Muscle layer of colon (tissue), 2 donors: Measurements from ENCODE around the gene TICAM2.
A peak's percentile ranks its signal among the peaks of the same experiment; 100 is the strongest.

Experiments
- H3K27ac ChIP-seq: one replicate; pipeline ENCODE4 v1.7.0; 2013; ENCODE audit warnings: low read depth, mild to moderate bottlenecking, low read length, moderate library complexity
- H3K27me3 ChIP-seq, 2 donors: one replicate each; pipeline ENCODE4 v1.7.0; 2013; ENCODE audit warnings: low read length in 2 of 2, mild to moderate bottlenecking in 2 of 2; ENCODE audit not compliant: insufficient read depth in 2 of 2, control insufficient read depth in 1 of 2
- H3K36me3 ChIP-seq: one replicate; pipeline ENCODE4 v1.7.0; 2013; ENCODE audit warnings: mild to moderate bottlenecking, low read length; ENCODE audit not compliant: insufficient read depth
- H3K4me1 ChIP-seq: one replicate; pipeline ENCODE4 v1.7.0; 2013; ENCODE audit warnings: mild to moderate bottlenecking, low read length; ENCODE audit not compliant: insufficient read depth
- H3K4me3 ChIP-seq, 2 donors: one replicate each; pipeline ENCODE4 v1.7.0; 2013; ENCODE audit warnings: low read length in 2 of 2, low read depth in 1 of 2, mild to moderate bottlenecking in 1 of 2, moderate library complexity in 1 of 2
- H3K9ac ChIP-seq: one replicate; pipeline ENCODE4 v1.7.0; 2013; ENCODE audit warnings: low read length
- H3K9me3 ChIP-seq: one replicate; pipeline ENCODE4 v1.7.0; 2013; ENCODE audit warnings: mild to moderate bottlenecking, low read length
- donor health status: abdominal sarcoma.
- donor health status: Adenocarcinoma of cecum.

TICAM2 gene

DNA sequence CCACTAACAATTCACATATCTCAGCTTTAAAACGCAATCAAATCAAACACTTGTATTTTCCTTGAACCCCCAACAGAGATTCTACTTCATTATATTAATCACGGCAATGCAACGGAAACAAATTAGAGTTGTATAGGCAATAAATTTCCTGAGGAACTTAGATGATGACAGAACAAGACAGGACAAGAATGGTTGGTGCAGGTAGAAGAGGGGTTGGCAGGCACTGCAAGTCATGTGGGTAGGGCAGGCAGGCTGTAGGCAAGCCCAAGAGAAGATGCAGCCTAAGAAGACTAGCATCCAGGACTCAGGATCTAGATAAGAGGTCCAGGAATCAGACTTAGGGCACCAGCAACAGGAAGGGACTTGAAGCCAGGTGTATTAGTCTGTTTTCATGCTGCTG is 41.1 kb downstream of the TICAM2 start:
- no peak overlapping the region for H3K4me3 ChIP-seq
- no peak overlapping the region for H3K27ac ChIP-seq
- H3K27me3 ChIP-seq = no peaks in the 10 kb centered on the region
- no peak overlapping the region for H3K9ac ChIP-seq
- no peaks in the 10 kb centered on the region for H3K4me1 ChIP-seq
- H3K36me3 ChIP-seq = no peaks in the 10 kb centered on the region
- no peaks in the 10 kb centered on the region for H3K9me3 ChIP-seq

DNA sequence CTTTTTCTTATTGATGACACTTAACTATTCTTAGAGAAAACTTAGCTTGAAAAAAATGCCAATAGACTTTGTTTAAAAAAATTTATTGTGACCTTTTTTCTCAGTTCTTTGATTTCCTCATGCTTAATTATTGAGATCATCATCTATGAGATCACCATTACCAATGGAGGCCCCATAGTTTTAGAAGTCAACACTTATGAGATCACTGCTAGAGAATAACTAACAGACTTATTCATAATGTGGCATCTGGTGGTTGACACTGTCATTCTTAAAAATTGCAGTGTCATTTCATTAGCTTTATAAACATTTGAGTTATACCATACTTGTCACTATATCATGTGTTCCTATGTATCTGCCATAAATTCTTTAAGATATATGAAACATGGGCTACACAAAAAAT is 42.8 kb downstream of the TICAM2 start:
- H3K4me1 ChIP-seq = no peaks in the 10 kb centered on the region
- no peak overlapping the region for H3K9ac ChIP-seq
- no peak overlapping the region for H3K4me3 ChIP-seq
- H3K27ac ChIP-seq = no peak overlapping the region
- H3K9me3 ChIP-seq = no peaks in the 10 kb centered on the region
- no peaks in the 10 kb centered on the region for H3K36me3 ChIP-seq
- no peaks in the 10 kb centered on the region for H3K27me3 ChIP-seq

DNA sequence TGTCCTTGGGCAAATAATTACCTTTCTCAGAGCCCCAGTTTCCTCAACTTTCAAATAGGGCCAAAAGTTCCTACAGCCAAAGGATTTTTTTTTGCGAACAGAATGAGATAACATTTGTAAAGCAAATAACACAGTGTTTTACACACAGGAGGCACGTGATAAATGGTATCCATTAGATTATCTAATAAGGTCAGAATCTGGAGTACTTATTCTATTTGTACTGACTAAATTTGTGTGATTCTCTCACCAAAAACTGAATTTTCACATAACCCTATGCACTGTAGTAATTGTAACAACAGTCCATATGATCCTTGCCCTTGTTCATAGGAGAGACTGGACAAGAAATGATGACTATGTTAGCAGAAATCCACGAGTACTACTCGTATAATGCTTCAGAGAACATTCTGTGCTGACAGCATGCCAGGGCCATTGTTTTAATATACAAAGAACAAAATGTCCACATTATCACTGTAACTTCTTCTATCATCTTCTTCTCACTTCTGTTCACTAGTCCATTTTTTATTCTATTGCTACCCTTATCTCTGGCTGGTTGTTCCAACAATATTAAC is 43.8 kb downstream of the TICAM2 start:
- Histone ChIP-seq H3K27ac (no peak overlapping the region), H3K36me3 (no peaks in the 10 kb centered on the region)

DNA sequence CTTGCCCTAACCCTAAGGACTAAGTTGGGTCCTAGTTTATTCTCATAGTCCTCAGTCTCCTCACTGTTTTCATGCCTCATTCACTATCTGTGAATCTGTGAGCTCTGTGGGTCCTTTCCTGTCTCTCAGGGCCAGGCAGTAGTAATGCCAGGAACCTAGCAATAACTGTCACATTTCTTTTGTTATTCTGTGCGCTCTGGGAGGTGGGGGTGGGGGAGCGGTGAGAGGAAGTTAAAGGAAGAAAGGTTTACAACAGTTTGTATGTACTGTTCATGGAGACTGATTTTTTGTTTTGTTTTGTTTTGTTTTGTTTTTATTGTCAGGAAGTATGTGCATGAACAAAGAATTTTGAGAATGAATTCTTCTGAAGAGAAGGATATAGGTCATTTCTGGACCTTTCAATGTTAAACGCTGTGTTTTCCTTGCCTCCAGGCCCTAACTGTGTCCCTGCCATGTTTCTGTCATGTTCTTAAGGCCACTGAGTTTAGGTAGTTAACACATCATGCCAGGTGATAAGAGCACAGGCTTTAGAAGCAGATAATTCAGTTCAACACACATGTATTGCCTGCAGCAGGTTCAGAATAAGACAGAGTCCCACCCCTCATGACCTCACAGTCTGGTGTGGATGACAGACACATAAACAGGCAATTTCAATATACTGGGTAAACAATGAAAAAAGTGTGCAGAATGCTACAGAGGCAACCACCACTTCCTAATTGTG is 44.5 kb downstream of the TICAM2 start:
- Histone ChIP-seq H3K36me3 (no peaks in the 10 kb centered on the region), H3K9me3 (no peaks in the 10 kb centered on the region), H3K27me3 (no peaks in the 10 kb centered on the region), H3K4me3 (no peak overlapping the region), H3K9ac (no peak overlapping the region), H3K4me1 (no peaks in the 10 kb centered on the region), H3K27ac (no peak overlapping the region)

More for the DNA sequence above, 43.8 kb downstream of the TICAM2 start:
- H3K4me3 ChIP-seq = no peak overlapping the region
- no peak overlapping the region for H3K9ac ChIP-seq
- no peaks in the 10 kb centered on the region for H3K27me3 ChIP-seq
- no peaks in the 10 kb centered on the region for H3K4me1 ChIP-seq
- H3K9me3 ChIP-seq = no peaks in the 10 kb centered on the region

DNA sequence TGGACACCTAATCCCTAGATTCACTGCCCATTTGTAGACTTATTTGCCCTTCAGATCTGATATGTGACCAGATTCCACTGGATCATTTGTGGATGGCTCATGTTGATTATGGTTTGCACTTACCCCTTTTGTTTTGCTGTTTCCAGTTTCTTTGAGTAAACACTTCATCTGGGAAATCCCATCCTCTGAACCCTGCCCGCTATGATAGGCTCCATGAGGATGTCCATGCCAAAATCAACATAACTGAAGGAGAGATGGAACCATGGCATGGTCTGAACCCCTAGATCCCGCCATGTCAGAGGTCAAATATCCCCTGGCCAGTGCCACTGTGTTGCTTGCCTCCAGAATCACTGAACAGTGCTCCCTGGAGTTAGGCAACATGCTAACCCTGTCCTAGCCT is 46.0 kb downstream of the TICAM2 start:
- Histone ChIP-seq H3K4me3 (no peak overlapping the region), H3K27me3 (no peaks in the 10 kb centered on the region), H3K9me3 (no peaks in the 10 kb centered on the region), H3K36me3 (no peaks in the 10 kb centered on the region), H3K4me1 (no peaks in the 10 kb centered on the region), H3K9ac (no peak overlapping the region), H3K27ac (no peak overlapping the region)

DNA sequence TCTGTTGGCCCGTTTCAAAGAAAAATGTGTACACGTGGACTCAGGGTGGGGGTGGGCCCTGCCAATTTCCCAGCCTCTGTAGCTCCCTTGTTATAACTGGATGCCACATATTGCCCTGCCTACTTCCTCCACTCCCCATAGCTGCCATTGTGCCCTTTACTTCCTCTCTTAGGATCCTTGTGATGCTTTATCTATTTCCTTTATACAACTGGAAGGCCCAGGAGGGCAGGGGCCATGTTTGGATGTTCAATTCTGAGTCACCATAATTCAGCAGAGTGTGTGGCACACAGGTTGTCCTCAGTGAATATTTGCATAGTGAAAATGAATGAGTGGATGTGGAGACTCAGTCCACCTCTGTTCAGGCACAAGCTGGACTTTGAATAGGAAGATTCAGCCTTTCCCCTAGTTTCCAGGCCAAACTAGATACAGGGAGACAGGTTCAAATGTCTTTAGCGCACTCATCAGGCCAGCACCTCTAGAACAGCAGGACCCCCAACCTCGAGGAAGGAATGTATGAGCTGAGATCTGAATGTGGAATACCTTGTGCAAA is 47.1 kb downstream of the TICAM2 start:
- Histone ChIP-seq H3K27me3 (no peaks in the 10 kb centered on the region), H3K9ac (no peak overlapping the region)

DNA sequence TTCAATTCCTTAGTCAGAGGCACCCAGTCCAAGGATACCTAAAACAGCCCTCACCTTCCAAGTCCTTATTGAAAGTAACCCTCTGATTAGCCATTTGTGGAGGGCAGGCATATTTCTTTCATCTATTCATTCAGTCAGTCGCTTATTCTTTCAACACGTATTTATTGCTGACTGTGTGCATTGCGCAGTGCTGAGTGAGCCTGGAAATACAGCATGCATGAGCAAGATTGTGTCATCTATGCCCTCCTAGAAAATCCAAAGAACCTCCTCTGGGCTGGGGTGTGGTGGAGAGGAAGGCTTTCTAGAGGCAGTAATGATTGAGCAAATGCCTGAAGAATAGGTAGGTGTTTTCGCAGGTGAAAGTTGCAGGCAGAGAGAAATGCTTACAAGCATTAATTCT is 49.2 kb downstream of the TICAM2 start:
- H3K4me1 ChIP-seq = no peaks in the 10 kb centered on the region
- H3K27me3 ChIP-seq = no peaks in the 10 kb centered on the region
- no peak overlapping the region for H3K4me3 ChIP-seq
- no peaks in the 10 kb centered on the region for H3K9me3 ChIP-seq
- no peak overlapping the region for H3K27ac ChIP-seq
- H3K36me3 ChIP-seq = no peaks in the 10 kb centered on the region
- no peak overlapping the region for H3K9ac ChIP-seq

More for the DNA sequence above, 47.1 kb downstream of the TICAM2 start:
- no peak overlapping the region for H3K27ac ChIP-seq
- H3K4me1 ChIP-seq = no peaks in the 10 kb centered on the region
- H3K36me3 ChIP-seq = no peaks in the 10 kb centered on the region
- H3K4me3 ChIP-seq = no peak overlapping the region
- H3K9me3 ChIP-seq = no peaks in the 10 kb centered on the region

DNA sequence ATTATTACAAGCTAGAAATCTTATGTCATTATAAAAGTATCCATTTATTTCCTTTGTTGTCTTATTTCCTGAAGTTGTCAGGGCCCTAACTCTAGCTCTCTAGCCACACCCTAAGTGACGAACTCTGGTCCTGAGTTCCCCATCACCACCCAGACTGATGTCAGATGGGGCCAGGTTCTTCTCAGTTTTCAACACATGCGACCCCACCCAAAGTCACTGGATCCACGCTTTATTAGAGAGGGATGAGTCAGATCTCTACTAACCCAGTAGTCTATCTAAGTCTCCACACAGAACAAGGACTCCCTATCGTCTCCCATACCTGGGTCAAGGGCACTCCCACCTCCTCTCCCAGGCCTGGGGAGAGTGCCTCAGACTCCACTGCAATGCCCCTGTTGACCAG is 50.9 kb downstream of the TICAM2 start:
- no peaks in the 10 kb centered on the region for H3K27me3 ChIP-seq
- H3K9me3 ChIP-seq = no peaks in the 10 kb centered on the region
- no peak overlapping the region for H3K4me3 ChIP-seq
- no peaks in the 10 kb centered on the region for H3K36me3 ChIP-seq
- no peak overlapping the region for H3K9ac ChIP-seq
- no peak overlapping the region for H3K27ac ChIP-seq
- no peaks in the 10 kb centered on the region for H3K4me1 ChIP-seq

DNA sequence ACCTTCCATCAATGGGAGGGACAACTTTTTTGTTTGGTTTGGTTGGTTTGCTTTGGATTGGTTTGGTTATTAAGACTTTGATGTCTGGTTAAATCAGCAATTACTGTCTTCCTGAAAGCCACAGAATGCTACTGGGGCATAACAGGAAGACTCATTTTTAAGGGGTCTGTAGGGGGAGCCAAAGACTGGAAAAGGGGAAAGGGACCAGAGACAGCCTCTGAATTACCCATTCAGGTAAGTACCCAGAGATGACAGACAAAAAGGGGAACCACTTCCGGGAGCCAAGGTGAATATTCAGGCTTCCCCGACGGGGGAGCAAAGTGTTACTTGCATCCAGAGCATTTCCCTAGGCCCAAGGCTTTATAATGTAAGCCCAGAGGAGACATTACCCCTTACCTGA is 53.1 kb downstream of the TICAM2 start:
- H3K9ac ChIP-seq = no peak overlapping the region
- no peak overlapping the region for H3K4me3 ChIP-seq
- H3K4me1 ChIP-seq = no peaks in the 10 kb centered on the region
- no peaks in the 10 kb centered on the region for H3K27me3 ChIP-seq
- H3K27ac ChIP-seq = no peak overlapping the region
- H3K36me3 ChIP-seq = no peaks in the 10 kb centered on the region
- H3K9me3 ChIP-seq = no peaks in the 10 kb centered on the region

DNA sequence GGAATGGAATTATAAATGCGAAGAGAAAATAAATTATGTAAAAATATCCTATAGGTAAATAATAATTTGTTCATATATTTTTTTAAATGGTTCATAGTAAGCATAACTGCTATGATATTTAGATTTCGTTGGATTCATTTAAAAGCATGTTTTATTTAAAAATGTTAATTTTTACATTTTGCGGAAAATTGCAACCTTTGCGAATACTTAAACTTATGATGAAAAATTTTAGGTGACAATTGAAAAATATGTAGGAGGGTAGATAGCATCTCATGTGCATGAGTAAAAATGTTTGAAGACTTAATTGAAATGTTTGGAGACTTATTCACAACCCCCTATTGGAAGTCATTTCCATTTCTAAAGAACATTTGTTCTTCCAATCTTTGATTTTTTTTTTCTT is 53.6 kb downstream of the TICAM2 start:
- no peak overlapping the region for H3K9ac ChIP-seq
- H3K9me3 ChIP-seq = no peaks in the 10 kb centered on the region
- no peak overlapping the region for H3K27ac ChIP-seq
- no peaks in the 10 kb centered on the region for H3K36me3 ChIP-seq
- H3K4me1 ChIP-seq = no peaks in the 10 kb centered on the region
- no peak overlapping the region for H3K4me3 ChIP-seq
- no peaks in the 10 kb centered on the region for H3K27me3 ChIP-seq

DNA sequence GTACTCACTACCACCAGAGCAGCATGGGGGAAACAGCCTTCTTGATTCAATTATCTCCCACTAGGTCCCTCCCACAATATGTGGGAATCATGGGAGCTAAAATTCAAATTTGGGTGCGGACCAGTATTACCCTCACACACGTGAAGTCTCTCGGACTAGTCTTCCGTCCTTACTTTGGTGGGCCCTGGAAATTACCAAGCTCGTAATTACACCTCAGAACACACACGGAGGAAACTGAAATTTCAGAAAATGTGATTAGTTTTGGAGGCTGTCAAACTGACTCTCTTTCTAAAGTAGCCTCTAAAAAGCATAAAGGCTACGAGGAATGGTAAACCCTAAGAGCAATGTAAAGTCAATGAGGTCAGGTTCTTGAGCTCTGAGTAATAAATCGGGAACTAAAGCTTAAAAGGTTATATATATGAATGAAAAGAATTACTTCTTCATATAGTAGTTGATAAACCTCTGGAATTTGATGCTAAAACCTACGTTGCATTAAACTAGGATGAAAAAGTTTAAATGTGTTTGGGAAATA is 56.9 kb downstream of the TICAM2 start:
- peaks cover 16% of the 10 kb centered on the region for H3K4me1 ChIP-seq
- H3K27me3 ChIP-seq = no peaks in the 10 kb centered on the region
- H3K4me3 ChIP-seq = peak overlapping the region; percentile 28 to 48
- H3K9me3 ChIP-seq = no peaks in the 10 kb centered on the region
- no peak overlapping the region for H3K9ac ChIP-seq
- H3K36me3 ChIP-seq = no peaks in the 10 kb centered on the region
- peak overlapping the region; percentile 59 for H3K27ac ChIP-seq
